ENCODE data around the gene IGFBP5. TPM values are rescaled to one million over a fixed set of nuclear protein-coding genes. Genes with fewer than 3 reads are reported as not detected.

Gene IGFBP5, protein sequence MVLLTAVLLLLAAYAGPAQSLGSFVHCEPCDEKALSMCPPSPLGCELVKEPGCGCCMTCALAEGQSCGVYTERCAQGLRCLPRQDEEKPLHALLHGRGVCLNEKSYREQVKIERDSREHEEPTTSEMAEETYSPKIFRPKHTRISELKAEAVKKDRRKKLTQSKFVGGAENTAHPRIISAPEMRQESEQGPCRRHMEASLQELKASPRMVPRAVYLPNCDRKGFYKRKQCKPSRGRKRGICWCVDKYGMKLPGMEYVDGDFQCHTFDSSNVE
- 17.2 TPM for total RNA-seq

DNA sequence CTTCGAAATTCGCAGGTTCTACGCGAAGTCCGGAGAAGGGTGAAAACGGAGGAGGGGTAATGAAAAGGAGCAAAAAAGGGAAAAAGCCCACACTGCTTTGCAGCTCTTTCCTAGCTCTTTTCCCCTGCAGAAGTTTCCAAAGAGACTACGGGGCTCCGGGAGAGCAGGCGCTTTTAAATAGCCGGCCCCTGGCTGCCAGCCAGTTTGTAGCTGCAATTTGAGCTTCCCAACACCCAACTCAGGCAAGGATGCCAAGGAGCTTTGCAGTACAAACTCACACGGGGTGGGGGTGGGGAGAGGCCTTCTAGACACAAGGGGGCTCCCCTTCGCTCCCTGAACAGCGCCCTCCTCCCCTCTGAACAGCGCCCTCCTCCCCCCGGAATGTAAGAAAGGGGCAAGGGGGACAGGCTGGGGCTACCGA is at the start of gene IGFBP5:
Gene IGFBP5 (minus strand): TSS at position 149 of the 421 bp plus-strand sequence. CDS start 774 bp downstream, outside the sequence.
- peak; percentile 63 for DNase-seq

DNA sequence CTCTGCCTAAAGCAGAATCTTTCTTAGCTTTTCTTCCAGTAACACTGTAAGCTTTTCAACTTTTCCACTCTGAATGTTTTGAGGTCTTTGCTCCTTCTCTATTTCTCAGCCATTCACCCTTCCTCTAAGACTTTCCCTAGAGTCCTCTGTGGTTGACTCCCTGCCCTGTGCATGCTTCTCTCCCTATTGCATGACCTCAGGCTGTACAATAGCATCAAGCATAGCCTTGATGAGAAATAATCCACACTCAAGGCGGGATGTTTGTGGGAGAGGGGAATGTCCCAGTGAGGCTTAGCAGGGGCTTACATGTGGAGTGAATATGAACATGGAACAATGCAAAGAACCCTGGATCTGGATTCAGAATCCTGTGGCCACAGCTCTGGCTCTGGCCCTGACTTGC is 48.4 kb upstream of the IGFBP5 start:
- DNase-seq, result no peak

DNA sequence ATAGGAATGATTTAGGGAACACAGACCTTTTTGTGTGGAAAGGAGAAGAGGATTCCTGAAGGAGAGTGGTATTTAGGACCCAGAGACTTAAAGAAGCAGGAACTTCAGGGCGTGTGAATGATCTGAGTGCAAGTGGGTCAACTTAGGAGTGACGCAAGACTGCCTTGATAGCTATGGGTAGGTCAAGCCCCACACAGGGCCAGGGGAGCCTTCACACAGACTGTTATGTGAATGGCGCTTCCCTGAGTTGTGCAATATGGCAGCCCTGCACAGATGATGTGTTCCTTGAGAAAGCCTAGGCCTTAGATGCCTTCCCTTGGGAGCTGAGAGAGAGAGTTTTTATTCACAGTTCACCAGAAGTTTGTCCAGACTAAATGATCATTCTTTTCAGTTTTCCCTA is 47.1 kb upstream of the IGFBP5 start:
- no peak for DNase-seq

DNA sequence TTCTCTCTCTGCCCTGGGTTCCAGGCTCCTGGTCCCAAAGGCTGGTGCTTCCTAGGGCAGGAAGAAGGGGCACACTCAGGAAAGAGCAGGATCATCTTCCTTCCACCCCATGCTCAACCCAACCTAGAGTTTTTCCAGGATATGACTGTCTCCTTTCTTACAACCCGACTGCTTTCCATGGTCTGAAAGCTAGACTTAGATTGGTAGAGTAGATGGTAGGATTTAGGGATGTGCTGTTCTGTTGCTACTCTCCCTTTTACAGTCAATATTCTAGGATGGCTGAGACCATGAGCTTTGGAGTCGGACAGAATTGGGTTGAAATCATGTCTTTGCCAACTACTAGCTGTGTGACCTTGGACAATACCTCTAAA is 45.9 kb upstream of the IGFBP5 start:
- DNase-seq, result no peak

DNA sequence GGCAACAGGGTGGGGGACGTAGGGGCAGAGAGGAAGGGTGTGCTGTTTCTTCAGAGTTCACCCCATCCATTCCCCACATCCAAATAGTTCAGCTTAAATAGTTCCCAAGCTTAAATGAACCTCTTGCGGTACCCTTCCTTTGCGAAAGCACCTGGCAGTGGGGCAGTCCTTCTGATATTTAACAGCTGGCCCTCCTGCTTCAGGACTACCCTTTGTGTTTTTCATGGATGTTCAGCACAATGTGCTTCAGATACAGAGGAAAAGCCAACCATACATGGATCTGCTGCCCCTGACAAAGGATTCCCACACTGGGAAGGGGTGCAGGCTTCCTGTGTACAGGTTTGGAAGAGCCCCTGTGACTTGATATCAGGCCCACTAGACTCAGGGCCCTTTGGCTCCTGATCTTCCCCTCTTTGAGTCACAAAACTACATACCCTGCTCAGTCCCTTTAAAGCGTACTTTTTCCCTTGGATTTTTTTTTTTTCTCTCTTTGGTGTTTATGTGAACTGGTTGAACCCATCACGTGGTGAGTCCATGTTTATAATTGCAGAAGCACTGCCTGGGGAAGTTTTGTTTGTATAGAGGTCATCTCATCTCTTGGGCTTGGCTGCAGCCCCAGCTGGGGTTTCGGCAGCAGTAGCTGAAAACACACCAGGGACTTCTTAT is 45.3 kb upstream of the IGFBP5 start:
- no peak for DNase-seq

DNA sequence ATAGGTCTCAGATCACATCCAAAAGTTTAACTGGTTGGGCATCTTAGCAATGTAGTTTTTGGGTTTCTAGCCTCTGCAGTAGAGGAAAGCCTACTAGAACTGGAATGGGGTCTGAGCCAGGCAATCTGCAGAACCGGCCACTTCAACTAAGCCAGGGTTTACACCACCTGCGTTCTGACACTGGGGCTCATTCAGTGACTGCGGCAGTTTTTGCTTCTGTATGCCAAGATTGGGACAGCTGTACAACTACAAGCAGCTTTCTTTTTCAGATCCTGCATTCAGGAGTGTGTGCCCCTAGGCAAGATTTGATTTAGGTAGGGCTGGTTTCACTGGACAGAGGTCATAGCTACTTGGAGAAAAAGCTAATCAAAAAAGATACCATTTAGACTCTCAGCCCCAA is 43.7 kb upstream of the IGFBP5 start:
- DNase-seq, result no peak

DNA sequence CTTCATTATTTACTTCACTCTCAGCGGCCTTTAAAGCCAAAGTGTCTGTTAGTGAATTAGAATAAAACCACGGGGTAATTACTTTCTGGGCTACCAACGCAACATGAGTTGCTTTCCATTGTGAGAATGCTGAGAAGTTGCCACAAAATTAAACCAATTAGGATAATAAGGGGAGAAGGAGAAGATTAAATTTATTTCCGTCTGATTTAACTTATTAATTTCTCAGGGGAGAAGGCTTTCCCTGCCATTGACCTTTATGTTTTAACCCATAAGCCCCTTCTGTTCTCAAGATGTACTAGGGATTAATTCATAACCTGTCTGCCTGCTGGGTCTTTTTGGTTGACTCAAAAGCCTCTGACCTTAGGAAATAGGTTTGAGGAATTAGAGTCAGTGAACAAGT is 42.3 kb upstream of the IGFBP5 start:
- DNase-seq, result no peak

DNA sequence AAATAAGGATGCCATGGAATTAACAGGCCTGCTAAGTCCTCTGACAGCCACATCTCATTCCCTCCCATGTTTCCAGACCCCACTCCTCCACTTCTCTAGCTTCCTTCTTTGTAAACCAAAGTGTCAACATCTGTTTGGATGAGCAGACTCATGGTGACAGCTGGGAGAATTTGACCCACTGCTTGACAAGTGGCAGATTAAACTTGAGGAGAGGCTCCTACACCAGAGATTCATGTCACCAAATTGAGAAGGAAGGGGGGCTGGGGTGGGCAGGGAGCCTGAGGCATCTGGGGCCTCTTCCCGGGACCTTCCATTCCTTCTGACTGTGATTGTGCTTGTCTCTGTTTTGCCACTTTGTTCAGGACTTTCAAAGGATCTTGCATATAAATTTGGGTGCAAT is 41.0 kb upstream of the IGFBP5 start:
- DNase-seq, result no peak

DNA sequence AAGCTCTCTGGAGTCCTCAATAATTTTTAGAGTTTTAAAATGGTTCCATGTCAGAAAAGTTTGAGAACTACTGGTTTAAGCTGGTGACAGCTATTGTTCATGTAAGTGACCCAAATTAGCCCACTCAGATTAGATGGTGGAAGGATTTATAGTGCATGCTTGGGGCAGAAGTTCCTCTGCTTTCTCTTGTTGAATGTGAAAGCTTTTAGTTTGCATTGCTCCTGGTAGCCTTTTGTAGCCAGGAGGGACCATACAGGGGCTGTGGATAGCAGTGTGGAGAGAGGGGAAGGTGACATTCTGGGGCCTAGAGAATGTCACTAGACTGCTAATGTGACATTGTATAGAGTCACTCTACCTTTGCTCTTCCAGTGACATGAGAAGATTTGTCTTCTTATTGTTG is 40.3 kb upstream of the IGFBP5 start:
- DNase-seq, result no peak

DNA sequence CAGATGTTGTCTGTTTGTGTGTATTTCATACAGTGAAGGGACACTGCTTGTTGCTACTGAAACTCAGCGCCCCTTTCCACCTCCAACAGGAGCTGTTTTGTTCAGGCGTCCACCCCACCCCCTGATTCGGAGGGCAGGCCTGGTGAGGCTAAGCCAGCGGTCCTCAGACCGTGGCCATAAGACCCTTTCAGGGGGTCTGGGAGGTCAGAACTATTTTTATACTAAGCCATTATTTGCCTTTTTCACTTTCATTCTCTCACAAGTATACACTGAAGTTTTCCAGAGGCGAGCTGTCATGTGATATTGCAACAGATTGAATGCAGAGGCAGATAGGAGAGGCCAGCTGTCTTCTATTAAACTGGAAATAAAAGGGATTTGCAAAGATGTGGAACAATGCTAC is 39.7 kb upstream of the IGFBP5 start:
- no peak for DNase-seq

DNA sequence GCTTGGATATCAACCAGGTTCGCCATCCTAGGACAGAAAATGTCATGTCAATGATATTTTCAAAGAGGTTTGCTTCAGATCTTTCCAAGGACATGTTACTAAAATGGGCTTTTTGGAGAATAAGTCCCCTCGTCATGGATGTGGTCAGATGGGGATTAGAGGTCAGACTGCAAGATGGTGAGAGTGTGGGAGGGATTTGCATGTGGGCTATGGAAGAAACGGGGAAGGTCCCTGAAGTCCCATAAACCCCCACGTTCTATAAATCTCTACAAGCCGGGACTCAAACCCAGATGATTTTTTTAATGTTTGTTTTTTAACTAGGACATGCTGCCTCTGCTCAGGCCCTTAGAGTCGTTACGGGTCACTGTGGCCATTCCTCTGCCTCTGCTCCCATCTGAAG is 37.7 kb upstream of the IGFBP5 start:
- no peak for DNase-seq

DNA sequence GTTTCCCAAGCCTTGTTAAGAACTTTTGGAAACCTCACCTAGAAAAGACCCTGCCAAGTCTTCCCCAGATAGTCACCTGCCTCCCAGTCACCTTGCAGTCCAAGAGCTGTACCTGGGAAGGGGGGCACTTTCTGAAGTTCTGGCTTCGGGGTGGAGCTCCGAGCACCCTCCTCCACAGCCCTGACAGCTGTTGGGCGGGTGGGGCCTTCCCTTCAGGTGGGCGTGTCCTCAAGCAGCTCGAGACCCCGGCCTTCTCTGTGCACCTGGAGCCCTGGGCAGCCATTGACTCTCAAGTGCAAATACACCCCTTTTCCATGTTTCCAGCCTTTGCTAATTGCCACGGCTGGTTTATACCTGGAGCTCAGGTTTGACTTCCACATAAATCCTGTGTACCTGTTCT is 37.0 kb upstream of the IGFBP5 start:
- no peak for DNase-seq

DNA sequence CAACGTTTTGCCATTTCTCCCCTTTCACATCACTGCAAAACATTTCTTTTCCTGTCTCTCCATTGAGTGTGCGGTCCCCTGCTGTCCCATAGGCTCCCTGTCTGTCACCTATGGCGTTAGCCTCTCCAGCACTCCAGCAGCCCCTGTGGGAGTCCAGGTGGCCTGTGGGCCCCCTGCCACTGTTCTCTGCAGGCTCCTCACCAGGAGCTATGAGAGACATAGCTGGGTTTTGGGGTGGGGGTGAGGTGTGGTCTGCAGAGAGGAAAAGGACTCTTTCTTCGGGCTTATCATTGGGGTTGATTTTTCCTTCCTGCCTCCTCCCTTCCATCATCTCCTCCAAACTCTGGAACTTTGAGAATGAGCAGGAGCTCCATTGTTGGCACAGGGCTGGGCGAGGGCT is 36.1 kb upstream of the IGFBP5 start:
- no peak for DNase-seq

DNA sequence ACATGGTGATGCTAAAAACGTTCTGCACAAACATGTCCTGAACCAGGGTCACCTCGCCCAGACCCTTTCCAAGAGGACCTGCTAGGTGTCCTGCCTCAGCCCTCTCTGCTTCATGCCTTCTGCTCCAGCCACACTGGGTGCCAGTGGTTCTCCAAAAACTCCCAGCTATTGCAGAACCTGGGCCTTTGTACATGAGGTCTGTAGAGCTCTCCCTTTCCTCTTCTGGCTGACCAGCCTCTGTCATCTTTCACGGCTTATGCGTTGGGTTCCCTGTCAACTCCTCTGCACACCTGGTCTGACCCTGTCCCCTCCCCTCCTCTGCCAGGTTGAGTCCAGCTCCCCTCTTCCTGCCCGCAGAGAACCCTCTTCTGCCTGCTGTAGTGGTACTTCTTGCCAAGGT is 35.5 kb upstream of the IGFBP5 start:
- no peak for DNase-seq

DNA sequence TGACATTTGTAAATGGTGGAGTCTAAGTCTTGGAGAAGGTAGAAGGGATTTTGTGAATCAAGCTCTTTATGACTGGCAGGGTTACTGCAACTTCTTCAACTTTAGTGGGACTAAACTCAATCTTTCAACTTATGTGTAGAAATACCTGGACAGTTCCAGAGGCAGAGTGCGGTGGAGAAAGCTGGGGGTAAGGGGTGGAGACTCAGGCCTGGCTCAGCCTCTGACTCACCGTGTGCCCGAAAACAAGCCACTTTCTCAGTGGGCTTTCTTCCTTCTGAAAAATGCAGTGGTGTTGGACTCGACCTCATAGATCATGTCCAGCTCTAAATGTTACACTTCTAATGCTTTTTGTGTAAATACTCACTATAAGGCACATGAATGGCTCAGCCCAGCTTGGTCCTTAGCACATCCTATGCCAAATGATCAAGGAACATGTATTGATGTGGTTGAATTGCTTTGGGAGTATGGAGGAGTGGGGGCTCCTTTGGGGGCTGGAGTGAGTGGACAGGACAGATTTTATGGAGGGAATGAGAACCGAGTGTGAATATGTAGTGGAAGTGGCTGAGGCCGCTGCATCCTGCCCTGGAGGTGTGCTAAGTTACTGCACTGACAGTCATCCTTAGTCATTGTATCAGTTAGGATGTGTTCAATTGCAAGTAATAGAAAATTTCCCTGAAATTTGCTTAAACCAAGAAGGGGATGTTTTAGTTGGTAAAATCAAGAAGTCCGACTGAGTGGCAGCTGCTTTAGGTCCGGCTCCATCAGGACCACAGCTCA is 32.2 kb upstream of the IGFBP5 start:
- no peak for DNase-seq

DNA sequence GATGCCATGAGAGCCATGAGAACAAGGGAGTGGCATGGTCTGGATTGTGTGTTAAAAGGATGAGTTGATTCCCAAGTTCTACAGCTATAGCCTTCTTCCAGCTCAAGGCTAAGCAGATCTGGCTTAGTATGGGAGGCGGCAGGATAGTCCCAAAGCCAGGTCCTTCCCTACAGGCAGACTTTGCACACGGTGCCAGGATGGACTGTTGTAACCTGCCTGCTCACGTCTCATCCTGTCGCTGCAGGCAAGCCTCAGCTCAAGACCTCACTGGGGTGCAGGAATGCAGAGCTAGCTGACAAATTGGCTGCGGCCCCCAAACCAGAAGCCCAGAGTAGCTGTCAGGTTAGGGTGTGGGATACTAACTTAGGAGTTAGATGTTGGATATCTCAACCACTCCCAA is 28.8 kb upstream of the IGFBP5 start:
- DNase-seq, result no peak

DNA sequence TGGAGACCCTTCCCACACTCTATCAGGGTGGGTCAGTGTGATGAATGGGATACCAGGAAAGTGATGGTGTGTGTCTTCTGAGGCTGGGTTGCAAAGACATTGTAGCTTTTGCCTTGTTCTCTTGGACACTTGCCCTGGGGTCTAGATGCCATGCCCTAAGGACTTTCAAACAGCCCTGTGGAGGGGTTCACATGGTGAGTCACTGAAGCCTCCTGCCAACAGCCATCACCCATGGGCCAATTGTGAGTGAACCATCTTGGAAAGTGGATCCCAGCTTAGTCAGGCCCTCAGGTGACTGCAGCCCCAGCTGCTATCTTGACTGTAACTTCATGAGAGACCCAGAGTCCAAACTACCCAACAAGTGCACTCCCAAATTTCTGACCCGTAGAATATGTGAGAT is 25.8 kb upstream of the IGFBP5 start:
- no peak for DNase-seq

DNA sequence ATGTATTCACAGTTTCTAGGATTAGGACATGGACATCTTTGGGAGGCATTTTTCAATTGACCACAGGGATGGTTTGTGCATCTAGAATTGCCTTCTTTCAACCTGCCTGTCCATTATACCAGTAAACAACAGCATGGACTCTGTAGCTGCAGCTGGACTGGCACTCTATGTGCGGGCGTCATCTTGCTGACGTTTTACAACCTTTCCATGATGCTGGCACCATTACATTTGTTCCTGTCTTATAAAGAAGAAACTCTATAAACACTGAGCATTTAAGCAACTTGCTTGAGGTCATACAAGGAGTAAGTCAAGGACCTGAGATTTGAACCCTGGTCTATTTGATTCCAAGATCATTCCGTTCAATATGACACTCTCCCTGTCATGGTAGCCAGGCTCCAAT is 25.4 kb upstream of the IGFBP5 start:
- no peak for DNase-seq

DNA sequence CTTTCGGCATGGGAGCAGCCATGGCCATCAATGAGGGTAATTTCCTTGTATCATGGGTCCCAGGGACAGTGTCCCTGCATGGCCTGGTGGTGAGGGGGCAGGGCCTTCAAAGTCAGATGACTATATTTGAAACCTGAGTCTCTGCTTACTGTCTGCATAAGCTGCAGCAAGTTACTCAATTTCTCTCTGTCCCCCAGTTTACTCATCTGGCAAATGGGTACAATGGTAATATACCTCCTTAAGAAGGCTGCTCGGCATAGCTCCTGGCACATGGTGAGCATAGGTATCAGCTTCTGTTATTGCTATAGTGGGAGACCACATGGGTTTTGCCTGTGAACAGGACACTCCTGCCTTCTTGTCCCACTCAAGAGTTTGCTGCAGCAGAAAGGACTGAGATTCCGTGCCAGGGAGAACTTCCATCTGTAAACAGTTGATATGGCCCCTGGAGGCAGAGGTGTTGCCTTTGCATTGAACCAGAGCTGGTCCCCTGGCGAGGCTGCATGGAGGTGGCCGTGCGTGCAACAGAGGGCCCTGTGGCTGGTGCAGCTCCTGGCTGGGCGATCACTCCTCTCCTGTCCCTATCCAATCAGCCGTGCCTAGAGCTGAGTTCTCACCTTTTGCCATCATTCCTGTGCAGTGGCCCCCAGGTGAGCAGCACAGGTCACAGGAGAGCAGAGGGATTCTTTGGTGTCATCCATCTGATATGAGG is 22.7 kb upstream of the IGFBP5 start:
- DNase-seq, result no peak

DNA sequence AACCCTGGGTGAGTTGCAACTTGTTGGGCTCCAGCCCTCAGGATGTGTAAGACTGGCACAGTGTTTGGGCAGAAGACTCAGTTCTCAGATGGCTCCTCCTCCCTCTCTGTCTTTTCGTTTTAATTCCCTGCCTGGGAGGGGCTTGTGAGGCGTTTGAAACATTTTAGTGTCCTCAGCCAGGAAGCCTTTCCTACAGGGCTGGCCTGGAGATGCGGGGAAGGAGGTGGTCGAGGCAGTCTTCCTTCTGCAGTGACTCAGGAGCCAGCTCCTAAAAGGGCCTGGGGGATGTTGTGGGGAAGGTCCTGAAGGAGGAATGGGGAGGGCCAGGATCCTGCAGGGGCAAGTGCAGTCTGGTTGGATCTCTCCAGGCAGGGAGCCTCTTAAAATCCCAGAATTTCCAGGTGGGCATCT is 22.1 kb upstream of the IGFBP5 start:
- DNase-seq, result no peak

DNA sequence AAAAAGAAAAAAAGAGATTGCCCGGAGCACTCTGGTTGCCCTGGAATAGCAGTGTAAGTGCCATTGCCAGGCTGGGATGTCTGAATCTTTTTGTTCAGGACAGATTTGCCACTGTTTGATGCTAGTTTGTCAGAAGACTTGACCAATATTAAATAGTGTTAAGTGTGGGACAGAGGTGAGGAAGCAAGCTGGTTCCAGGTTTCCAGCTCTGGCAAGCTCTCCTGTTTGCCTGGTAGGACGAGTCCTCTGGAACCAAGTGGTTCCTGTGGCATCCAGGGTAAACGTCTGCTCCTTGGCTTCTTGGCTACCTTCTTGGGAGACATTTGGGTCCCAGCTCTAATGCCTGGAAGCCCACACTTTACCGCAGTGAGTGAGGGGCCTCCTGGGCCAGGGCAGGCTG is 20.8 kb upstream of the IGFBP5 start:
- DNase-seq, result no peak

DNA sequence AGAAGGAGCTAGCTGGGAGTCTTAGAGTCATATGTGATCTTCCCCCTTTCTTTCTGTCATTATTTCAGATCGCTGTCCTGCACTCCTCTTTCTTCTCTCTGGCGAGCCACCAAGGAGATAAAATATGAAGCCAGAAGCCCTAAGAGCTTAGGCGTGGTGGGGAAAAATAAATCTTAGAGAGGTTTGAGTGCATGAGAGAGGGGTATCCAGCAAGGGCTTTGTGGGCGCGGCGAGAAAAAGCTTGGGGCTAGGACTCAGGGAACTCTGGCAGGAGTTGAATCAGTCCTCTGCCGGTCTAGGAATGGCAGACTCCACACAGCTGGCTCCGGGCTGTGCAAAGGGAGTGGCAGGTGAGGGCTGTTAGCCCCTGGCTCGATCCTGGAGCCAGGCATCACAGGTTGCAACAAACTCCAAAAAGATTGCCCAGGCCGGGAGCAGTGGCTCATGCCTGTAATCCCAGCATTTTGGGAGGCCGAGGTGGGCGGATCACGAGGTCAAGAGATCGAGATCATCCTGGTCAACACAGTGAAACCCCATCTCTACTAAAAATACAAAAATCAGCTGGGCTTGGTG is 20.1 kb upstream of the IGFBP5 start:
- no peak for DNase-seq

DNA sequence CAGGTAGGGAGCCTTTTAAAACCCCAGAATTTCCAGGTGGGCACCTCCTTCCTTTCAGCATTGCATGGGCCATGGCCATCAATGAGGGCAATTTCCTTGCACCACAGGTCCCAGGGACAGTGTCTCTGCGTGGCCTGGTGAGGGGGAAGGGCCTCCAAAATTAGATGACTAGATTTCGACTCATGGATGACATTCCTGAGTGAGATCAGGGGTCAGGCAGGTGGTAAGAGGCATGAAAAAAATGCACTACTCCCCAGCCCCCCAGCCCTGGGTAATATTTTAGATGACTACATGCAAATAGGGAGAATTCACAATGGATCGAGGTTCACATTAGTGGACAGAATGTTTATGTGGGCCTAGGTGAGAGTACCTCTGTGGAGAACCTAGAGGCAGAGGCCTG is 19.0 kb upstream of the IGFBP5 start:
- DNase-seq, result no peak

Measured in occipital lobe (tissue), 2 donors.